ENCODE results near the gene OR51E1. TPM values are rescaled to one million over a fixed set of nuclear protein-coding genes. Genes with fewer than 3 reads are reported as not detected.

OR51E1 gene
- total RNA-seq, 1 experiment from 2014 or later: not detected

DNA sequence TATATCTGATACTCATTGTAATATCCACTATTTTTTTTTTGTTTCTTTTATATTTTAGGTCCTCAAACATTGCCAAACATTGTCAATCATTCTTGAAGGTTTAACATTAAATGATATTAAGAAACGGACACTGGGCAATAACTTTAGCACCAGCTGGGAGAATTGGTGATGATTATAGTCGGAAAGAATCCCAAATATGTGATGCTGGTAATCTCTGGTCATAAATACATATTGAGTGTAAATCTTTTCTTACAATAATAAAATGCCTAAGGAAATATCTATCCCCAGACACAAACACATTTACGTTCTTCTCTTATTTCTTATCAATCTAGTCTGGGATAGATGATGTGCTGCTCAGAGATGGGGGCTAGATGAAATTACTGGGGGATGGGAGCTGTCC is 28.7 kb downstream of the OR51E1 start:
- Histone ChIP-seq H3K79me2 (ENCODE audit: low read depth) (no peaks in the 10 kb centered on the region), H3K4me3 (no peak overlapping the region), H3K27me3 (ENCODE audit: insufficient read depth, low read depth) (peaks cover 9% of the 10 kb centered on the region), H3K9me3 (ENCODE audit: insufficient read depth, low read depth) (no peaks in the 10 kb centered on the region), H3K36me3 (ENCODE audit: low read depth) (no peaks in the 10 kb centered on the region), H3K4me1 (replicated peaks; ENCODE audit: insufficient read depth) (no peaks in the 10 kb centered on the region), H3K4me2 (no peak overlapping the region), H3K27ac (no peak overlapping the region), H3K9me2 (ENCODE audit: insufficient read depth) (no peaks in the 10 kb centered on the region), H3F3A (ENCODE audit: insufficient read depth, low read depth) (no peaks in the 10 kb centered on the region), H4K20me1 (ENCODE audit: insufficient read depth) (no peaks in the 10 kb centered on the region), H2AFZ (no peak overlapping the region)
- POLR2A ChIA-PET (ENCODE audit: unreplicated experiment): no interaction called here
- no peak for TF ChIP-seq EZH2 (IDR thresholded peaks at IDR 0.05; ENCODE audit: low read depth)
- TF ChIP-seq, protein P1, sequence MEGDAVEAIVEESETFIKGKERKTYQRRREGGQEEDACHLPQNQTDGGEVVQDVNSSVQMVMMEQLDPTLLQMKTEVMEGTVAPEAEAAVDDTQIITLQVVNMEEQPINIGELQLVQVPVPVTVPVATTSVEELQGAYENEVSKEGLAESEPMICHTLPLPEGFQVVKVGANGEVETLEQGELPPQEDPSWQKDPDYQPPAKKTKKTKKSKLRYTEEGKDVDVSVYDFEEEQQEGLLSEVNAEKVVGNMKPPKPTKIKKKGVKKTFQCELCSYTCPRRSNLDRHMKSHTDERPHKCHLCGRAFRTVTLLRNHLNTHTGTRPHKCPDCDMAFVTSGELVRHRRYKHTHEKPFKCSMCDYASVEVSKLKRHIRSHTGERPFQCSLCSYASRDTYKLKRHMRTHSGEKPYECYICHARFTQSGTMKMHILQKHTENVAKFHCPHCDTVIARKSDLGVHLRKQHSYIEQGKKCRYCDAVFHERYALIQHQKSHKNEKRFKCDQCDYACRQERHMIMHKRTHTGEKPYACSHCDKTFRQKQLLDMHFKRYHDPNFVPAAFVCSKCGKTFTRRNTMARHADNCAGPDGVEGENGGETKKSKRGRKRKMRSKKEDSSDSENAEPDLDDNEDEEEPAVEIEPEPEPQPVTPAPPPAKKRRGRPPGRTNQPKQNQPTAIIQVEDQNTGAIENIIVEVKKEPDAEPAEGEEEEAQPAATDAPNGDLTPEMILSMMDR (conservative IDR thresholded peaks at IDR 0.05): no peak
- DNase-seq: no peak
- intact Hi-C loops (cut with micrococcal nuclease; ENCODE audit: unreplicated experiment): no loop called here
- BruUV-seq (replicated peaks): no TSS peak
- CTCF ChIA-PET: no interaction called here

- no TSS peak for BruUV-seq (replicated peaks)
- H3K27me3 ChIP-seq (ENCODE audit: insufficient read depth, low read depth): peaks cover 9% of the 10 kb centered on the region
- H3K4me3 ChIP-seq: no peak overlapping the region
- H3K79me2 ChIP-seq (ENCODE audit: low read depth): no peaks in the 10 kb centered on the region
- H3K9me3 ChIP-seq (ENCODE audit: insufficient read depth, low read depth): no peaks in the 10 kb centered on the region
- H3K9me2 ChIP-seq (ENCODE audit: insufficient read depth): no peaks in the 10 kb centered on the region
- no peaks in the 10 kb centered on the region for H4K20me1 ChIP-seq (ENCODE audit: insufficient read depth)
- no peaks in the 10 kb centered on the region for H3K36me3 ChIP-seq (ENCODE audit: low read depth)
- ChIA-PET POLR2A (ENCODE audit: unreplicated experiment) (no interaction called here), CTCF (no interaction called here)
- H3K4me1 ChIP-seq (replicated peaks; ENCODE audit: insufficient read depth): no peaks in the 10 kb centered on the region
- intact Hi-C loops (cut with micrococcal nuclease; ENCODE audit: unreplicated experiment): no loop called here
- no peak overlapping the region for H2AFZ ChIP-seq
- H3K4me2 ChIP-seq: no peak overlapping the region
- no peak overlapping the region for H3K27ac ChIP-seq
- H3F3A ChIP-seq (ENCODE audit: insufficient read depth, low read depth): no peaks in the 10 kb centered on the region
- DNase-seq: no peak
- TF ChIP-seq, protein P1 (conservative IDR thresholded peaks at IDR 0.05): no peak
- TF ChIP-seq EZH2 (IDR thresholded peaks at IDR 0.05; ENCODE audit: low read depth): no peak
Measured at GRCh38 chr11:4673781-4674180, 30.0 kb downstream of the OR51E1 start.

DNA sequence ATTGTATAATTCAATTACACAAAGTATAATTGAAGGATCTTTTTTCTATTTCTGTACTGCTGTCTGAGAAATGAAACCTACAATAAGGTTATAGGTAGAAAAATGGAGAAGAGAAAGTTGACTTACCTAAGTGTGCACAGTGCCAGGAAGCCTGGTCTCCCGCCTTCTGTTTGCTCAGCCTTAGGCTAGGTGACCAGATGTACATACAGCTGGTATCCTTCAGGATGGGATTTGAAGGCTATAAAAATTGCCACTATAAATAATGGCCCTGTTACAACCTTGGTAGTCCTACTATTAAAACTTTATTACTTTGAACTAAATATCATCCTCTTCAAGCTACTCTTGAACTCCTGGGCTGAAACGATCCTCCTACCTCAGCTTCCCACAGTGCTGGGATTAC is 34.2 kb downstream of the OR51E1 start:
- Histone ChIP-seq H3K4me2 (no peak overlapping the region), H3K27me3 (ENCODE audit: insufficient read depth, low read depth) (peaks cover 9% of the 10 kb centered on the region), H3K4me3 (no peak overlapping the region), H3K9me2 (ENCODE audit: insufficient read depth) (no peaks in the 10 kb centered on the region), H3K36me3 (ENCODE audit: low read depth) (no peaks in the 10 kb centered on the region), H3K9me3 (ENCODE audit: insufficient read depth, low read depth) (no peaks in the 10 kb centered on the region), H2AFZ (no peak overlapping the region), H4K20me1 (ENCODE audit: insufficient read depth) (no peaks in the 10 kb centered on the region), H3K27ac (no peak overlapping the region), H3F3A (ENCODE audit: insufficient read depth, low read depth) (no peaks in the 10 kb centered on the region), H3K4me1 (replicated peaks; ENCODE audit: insufficient read depth) (no peaks in the 10 kb centered on the region), H3K79me2 (ENCODE audit: low read depth) (no peaks in the 10 kb centered on the region)
- ChIA-PET POLR2A (ENCODE audit: unreplicated experiment) (no interaction called here), CTCF (no interaction called here)
- intact Hi-C loops (cut with micrococcal nuclease; ENCODE audit: unreplicated experiment): no loop called here
- DNase-seq: no peak
- BruUV-seq (replicated peaks): no TSS peak
- TF ChIP-seq EZH2 (IDR thresholded peaks at IDR 0.05; ENCODE audit: low read depth): no peak
- TF ChIP-seq, protein P1 (conservative IDR thresholded peaks at IDR 0.05): no peak
